Neural progenitor cell (in vitro differentiated cells): ENCODE data around the gene CBFA2T3.

ENCODE experiments used
- CTCF ChIP-seq: fragments of 200-600 bp; sonication (generic); IDR thresholded peaks from 2 replicates; pipeline ENCODE4 v1.5.1; 2017; ENCODE audit warnings: antibody characterized with exemption, mild to moderate bottlenecking
- EZH2 ChIP-seq: fragments of 200-600 bp; sonication (generic); IDR thresholded peaks from 2 replicates; pipeline ENCODE4 v1.6.1; 2017; ENCODE audit warnings: antibody characterized with exemption, mild to moderate bottlenecking, moderate library complexity

- TF ChIP-seq CTCF (no peak), EZH2 (no peak)
Observed at GRCh38 chr16:89011909-89012621, 35.1 kb upstream of the CBFA2T3 start.
